Sigmoid colon (tissue), 7 donors: ENCODE measurements around the gene HEATR5B. TPM values are rescaled to one million over a fixed set of nuclear protein-coding genes. Genes with fewer than 3 reads are reported as not detected.

Experiments
- DNase-seq: peaks from one replicate; pipeline ENCODE4 v3.0.0-alpha.2; 2019
- H3K27ac ChIP-seq, 4 donors: fragments of 200-600 bp; sonication (generic); one replicate each; pipeline ENCODE4 v1.5.1; 2016 to 2019; ENCODE audit warnings: mild to moderate bottlenecking in 1 of 4
- H3K27me3 ChIP-seq, 3 donors: fragments of 200-600 bp; sonication (generic); one replicate each; pipeline ENCODE4 v1.5.1; 2019; ENCODE audit warnings: mild to moderate bottlenecking in 1 of 3
- H3K36me3 ChIP-seq, 4 donors: fragments of 200-600 bp; sonication (generic); one replicate each; pipeline ENCODE4 v1.5.1; 2016 to 2019
- H3K4me1 ChIP-seq, 4 donors: fragments of 200-600 bp; sonication (generic); one replicate each; pipeline ENCODE4 v1.5.1; 2017 to 2019
- H3K4me3 ChIP-seq, 4 donors: fragments of 200-600 bp; sonication (generic); one replicate each; pipeline ENCODE4 v1.5.1; 2017 to 2019; ENCODE audit warnings: mild to moderate bottlenecking in 2 of 4, moderate library complexity in 1 of 4
- H3K9me3 ChIP-seq, 4 donors: fragments of 200-600 bp in 3 of 4; sonication (generic) in 3 of 4; one replicate each; pipeline versions ENCODE4 v1.5.1 to v1.6.1; 2013 to 2019
- CTCF ChIP-seq, 4 experiments: fragments of 450-650 bp in 3 of 4; fragments of 200-600 bp in 1 of 4; IDR thresholded peaks; one replicate each; pipeline ENCODE4 v1.5.1; 2016 to 2019; ENCODE audit warnings: antibody characterized with exemption in 4 of 4, mild to moderate bottlenecking in 3 of 4, moderate library complexity in 2 of 4
- EP300 ChIP-seq, 4 donors: sonication (generic); formaldehyde crosslinking; IDR thresholded peaks; one replicate each; pipeline ENCODE4 v1.6.1; 2017; ENCODE audit warnings: antibody characterized with exemption in 4 of 4
- POLR2A ChIP-seq, 2 donors: fragments of 450-650 bp; IDR thresholded peaks; one replicate each; pipeline ENCODE4 v1.6.1; 2016; ENCODE audit warnings: antibody characterized with exemption in 2 of 2, mild to moderate bottlenecking in 2 of 2, moderate library complexity in 2 of 2
- POLR2AphosphoS5 ChIP-seq, 4 donors: sonication (generic); formaldehyde crosslinking; IDR thresholded peaks; one replicate each; pipeline ENCODE4 v1.6.1; 2017; ENCODE audit warnings: antibody characterized with exemption in 4 of 4
- WGBS, 2 donors: extraction: QIAGEN DNeasy Blood & Tissue Kit; methylation state at CpG; one replicate each; pipeline ENCODE4 v1.1.7; 2013; 5-methylcytosine and 5-hydroxymethylcytosine counted together
- intact Hi-C: fragments of 100-400 bp; cut with DNase I; formaldehyde crosslinking; loops from one replicate; pipeline ENCODE4 v1.15.1; 2023
- polyA plus RNA-seq, 3 donors: library from polyadenylated mRNA; stranded (reverse); fragments of 200-250 nt; gene quantifications; one replicate each; pipeline ENCODE4 v1.2.3, GENCODE V29; 2013
- total RNA-seq, 4 donors: library from RNA; depleted of rRNA; stranded (reverse); fragments of >200 nt; gene quantifications; one replicate each; pipeline ENCODE4 v1.1.0, GENCODE V29; 2016
- donor health status: healthy with polysubstance abuse.
- donor health status: Bipolar disorder and iron deficiency.
- donor health status: healthy.

The HEATR5B gene
- total and polyA plus RNA-seq, 7 donors: 3.0 to 24.7 (median 16.6) TPM

GRCh38 chr2:37020887-37021796 lies 63.0 kb downstream of the HEATR5B start:
- Histone ChIP-seq H3K36me3 (peaks cover 0 to 78% (median 22%) of the 10 kb centered on the region in 4 donors), H3K27me3 (no peaks in the 10 kb centered on the region), H3K27ac (peak overlapping the region in 3 of 4 donors; percentile 50 to 73 (median 71)), H3K4me1 (peaks cover 0 to 18% (median 15%) of the 10 kb centered on the region in 4 donors), H3K4me3 (no peak overlapping the region), H3K9me3 (no peaks in the 10 kb centered on the region)
- intact Hi-C loops: no loop called here
- no peak for DNase-seq
- TF ChIP-seq EP300 (IDR thresholded peaks at IDR 0.05): no peak
- no peak for TF ChIP-seq POLR2AphosphoS5 (IDR thresholded peaks at IDR 0.05)
- TF ChIP-seq POLR2A (IDR thresholded peaks at IDR 0.05): no peak
- TF ChIP-seq CTCF (IDR thresholded peaks at IDR 0.05): no peak
- WGBS, 2 donors: 95 to 97% methylated on average over 5 of the region's 5 CpGs

DNA sequence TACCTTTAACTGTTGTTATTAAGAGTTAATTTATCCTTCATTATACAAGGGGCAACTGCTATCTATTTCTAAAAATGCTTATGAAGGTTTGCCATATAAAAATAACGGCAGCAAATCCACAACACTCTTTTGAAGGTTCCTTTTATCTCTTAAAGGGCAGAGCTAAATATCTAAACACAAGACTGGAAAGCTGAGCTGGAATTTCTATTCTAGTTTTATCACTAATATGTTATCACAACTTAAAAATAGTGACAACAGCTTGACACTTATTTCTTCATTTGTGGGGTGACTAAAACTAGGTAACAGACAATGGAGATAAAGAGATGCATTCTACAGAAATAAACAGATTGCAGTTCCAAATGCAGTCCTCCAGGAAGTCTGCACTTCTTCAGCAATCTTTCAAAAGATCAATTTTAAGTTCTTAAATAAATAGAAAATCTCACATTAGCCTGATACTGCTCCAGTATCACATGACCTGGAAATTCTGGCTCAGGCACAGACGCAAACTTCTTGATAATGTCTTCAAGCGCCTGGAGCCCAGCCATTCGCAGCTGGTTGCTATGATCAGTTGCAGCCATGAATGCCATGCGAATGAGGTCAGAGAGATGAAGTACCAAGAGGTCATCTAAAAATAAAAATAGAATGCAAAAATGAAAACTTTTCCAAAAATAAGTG lies 63.8 kb downstream of the HEATR5B start:
- 79 to 89% methylated on average over 5 of the region's 5 CpGs for WGBS, 2 donors
- intact Hi-C loops: no loop called here

DNA sequence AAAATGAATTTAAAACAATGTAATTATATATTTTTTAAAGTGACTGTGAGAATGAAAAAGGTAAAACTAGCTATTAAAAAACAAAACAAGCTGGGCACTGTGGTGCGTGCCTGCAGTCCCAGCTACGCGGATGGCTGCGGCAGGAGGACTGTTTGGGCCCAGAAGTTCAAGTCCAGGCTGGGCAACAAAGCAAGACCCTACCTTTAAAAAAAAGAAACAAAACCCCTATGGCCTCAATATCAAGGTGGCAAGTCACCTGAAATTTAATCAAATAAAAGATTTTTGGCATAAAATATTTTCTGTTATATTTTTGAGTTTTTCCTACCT lies 70.9 kb downstream of the HEATR5B start:
- Histone ChIP-seq H3K27ac (no peak overlapping the region), H3K4me1 (no peaks in the 10 kb centered on the region), H3K4me3 (no peak overlapping the region), H3K27me3 (no peaks in the 10 kb centered on the region), H3K9me3 (no peaks in the 10 kb centered on the region), H3K36me3 (peaks cover 17 to 85% (median 31%) of the 10 kb centered on the region in 4 donors)
- 85 to 96% methylated on average over 4 of the region's 4 CpGs for WGBS, 2 donors
- no peak for DNase-seq
- intact Hi-C loops: no loop called here
- no peak for TF ChIP-seq EP300 (IDR thresholded peaks at IDR 0.05)
- no peak for TF ChIP-seq CTCF (IDR thresholded peaks at IDR 0.05)
- TF ChIP-seq POLR2A (IDR thresholded peaks at IDR 0.05): no peak
- TF ChIP-seq POLR2AphosphoS5 (IDR thresholded peaks at IDR 0.05): no peak

More for the DNA sequence above, 63.8 kb downstream of the HEATR5B start:
- Histone ChIP-seq H3K36me3 (peaks cover 0 to 76% (median 19%) of the 10 kb centered on the region in 4 donors), H3K27me3 (no peaks in the 10 kb centered on the region), H3K4me3 (no peak overlapping the region), H3K27ac (peak overlapping the region in 2 of 4 donors; percentile 71 to 73), H3K4me1 (peaks cover 0 to 18% (median 15%) of the 10 kb centered on the region in 4 donors), H3K9me3 (no peaks in the 10 kb centered on the region)
- TF ChIP-seq POLR2A (IDR thresholded peaks at IDR 0.05): no peak
- TF ChIP-seq POLR2AphosphoS5 (IDR thresholded peaks at IDR 0.05): peak in 3 of 4 donors; percentile 51 to 58 (median 55)
- peak; percentile 86 for DNase-seq

DNA sequence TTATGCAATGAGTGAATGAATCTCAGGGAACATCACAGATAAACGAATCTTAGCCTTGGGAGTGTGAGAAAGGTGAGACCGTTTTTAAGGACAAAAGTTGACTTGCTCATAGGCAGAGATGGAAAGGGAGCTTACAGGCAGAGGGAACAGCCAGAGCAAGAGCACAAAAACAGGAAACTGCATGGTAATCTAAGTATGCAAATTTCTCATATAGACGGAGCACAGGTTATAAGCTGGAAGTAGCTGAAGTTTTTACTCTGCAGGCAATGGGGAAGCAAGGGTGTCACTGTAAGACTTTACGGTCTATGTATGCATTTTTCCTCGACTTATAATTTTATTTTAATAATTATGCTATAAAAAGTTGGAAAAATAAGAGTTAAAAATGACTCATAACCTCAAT lies 73.0 kb downstream of the HEATR5B start:
- H3K27me3 ChIP-seq: no peaks in the 10 kb centered on the region
- H3K4me1 ChIP-seq: no peaks in the 10 kb centered on the region
- no peak overlapping the region for H3K4me3 ChIP-seq
- intact Hi-C loops: no loop called here
- H3K9me3 ChIP-seq: no peaks in the 10 kb centered on the region
- WGBS, 2 donors: 60 to 81% methylated on average over 5 of the region's 5 CpGs
- H3K36me3 ChIP-seq: peaks cover 17 to 85% (median 33%) of the 10 kb centered on the region in 4 donors
- no peak for DNase-seq
- TF ChIP-seq POLR2A (IDR thresholded peaks at IDR 0.05) (no peak), EP300 (IDR thresholded peaks at IDR 0.05) (no peak), POLR2AphosphoS5 (IDR thresholded peaks at IDR 0.05) (no peak), CTCF (IDR thresholded peaks at IDR 0.05) (no peak)
- no peak overlapping the region for H3K27ac ChIP-seq
